ENCODE data around the gene PMF1.
A peak's percentile ranks its signal among the peaks of the same experiment; 100 is the strongest.

The PMF1 gene

DNA sequence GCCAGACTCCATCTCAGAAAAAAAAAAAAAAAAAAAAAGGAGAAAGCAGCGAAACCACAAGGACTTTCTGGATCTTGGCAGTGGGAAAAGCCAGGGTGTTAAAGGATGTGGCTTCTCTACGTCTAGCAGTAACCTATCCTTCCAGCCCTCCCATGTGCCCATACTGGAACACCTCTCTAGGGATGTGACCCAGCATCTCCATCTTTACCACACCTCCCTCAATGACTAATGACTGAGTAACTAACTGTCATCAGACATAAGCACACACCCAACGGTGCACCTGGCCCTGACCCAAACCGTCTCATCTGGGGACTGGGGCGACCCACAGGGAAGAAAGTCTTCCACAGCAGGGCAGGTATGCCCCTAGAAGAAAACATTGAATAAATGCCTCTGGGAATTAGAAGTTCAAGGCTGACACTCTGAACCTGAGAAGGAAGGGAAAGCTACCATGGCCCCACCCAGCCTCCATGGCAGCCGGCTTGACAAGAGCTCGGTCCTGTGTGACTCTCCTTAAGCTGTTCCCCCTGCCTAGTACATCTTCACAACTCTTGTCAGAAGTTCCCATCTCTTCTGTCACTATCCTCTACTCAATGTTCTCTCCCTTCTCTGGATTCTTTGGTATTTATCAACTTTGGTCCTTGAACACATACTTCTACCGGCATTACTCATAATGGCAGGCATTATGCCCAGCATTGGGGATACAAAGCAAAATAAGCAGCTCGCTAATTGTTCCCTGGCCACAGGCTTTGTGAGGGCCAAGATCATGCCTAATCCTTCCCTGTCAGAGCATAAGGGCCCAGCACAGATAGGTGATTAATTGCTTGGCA lies 49.9 kb downstream of the PMF1 start:
- no peaks in the 10 kb centered on the region for H3K27me3 ChIP-seq (ENCODE audit: control insufficient read depth, insufficient read depth, low read length, poor library complexity, severe bottlenecking)
- H3K9me3 ChIP-seq (ENCODE audit: control insufficient read depth, low read length), result no peaks in the 10 kb centered on the region
- 92 to 95% methylated on average over 9 of the region's 9 CpGs for WGBS, 2 experiments
- H3K4me1 ChIP-seq (ENCODE audit: control insufficient read depth, insufficient read depth, low read length), result no peaks in the 10 kb centered on the region
- no peak overlapping the region for H3K4me3 ChIP-seq (ENCODE audit: insufficient read depth, low read depth, low read length)
- no peak overlapping the region for H3K27ac ChIP-seq (ENCODE audit: insufficient read depth, low read depth, low read length, poor library complexity, severe bottlenecking)
- H3K36me3 ChIP-seq (ENCODE audit: control insufficient read depth, insufficient read depth, low read length), result peaks cover 71% of the 10 kb centered on the region

DNA sequence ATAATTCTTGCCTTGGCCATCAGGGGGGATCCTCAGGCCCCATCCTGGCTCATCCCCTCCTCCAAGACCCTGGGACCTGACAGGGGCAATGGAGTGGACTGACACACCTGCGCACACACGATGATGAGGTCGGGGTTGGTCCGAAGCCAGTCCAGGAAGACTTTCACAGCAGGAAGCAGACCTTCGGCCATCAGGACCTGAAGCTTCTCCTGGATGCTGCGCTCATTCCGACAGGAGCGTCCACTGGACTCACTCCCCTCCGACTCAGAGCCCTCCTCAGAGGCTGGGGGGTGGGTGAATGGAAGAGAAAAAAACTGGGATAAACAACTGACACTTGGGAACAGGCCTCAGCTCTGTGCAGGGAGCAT lies 50.5 kb downstream of the PMF1 start:
- WGBS, 2 experiments, result 95 to 98% methylated on average over 9 of the region's 9 CpGs
- H3K36me3 ChIP-seq (ENCODE audit: control insufficient read depth, insufficient read depth, low read length), result peaks cover 71% of the 10 kb centered on the region

DNA sequence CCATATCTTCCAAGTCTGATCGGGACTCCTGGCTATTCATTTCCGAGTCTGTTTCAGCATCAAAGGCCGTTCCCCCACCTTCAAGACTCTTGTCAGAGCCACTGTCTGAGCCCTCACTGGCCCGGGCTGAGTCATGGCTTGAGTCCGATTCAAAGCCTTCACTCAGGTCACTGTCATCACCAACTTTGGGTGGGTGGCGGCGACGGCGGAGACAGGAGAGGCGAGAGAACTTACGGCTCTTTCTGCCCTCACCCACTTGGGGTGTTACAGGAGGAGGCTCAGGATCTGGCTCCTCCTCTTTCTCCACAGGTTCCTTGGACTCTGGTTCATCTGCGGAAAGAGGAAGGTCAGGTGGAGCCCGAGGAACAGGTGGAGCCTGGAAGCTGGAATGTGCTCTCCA lies 53.2 kb downstream of the PMF1 start:
- Histone ChIP-seq H3K4me3 (ENCODE audit: insufficient read depth, low read depth, low read length) (no peak overlapping the region), H3K36me3 (ENCODE audit: control insufficient read depth, insufficient read depth, low read length) (peaks cover 56% of the 10 kb centered on the region), H3K27ac (ENCODE audit: insufficient read depth, low read depth, low read length, poor library complexity, severe bottlenecking) (no peak overlapping the region), H3K4me1 (ENCODE audit: control insufficient read depth, insufficient read depth, low read length) (no peaks in the 10 kb centered on the region), H3K27me3 (ENCODE audit: control insufficient read depth, insufficient read depth, low read length, poor library complexity, severe bottlenecking) (no peaks in the 10 kb centered on the region), H3K9me3 (ENCODE audit: control insufficient read depth, low read length) (no peaks in the 10 kb centered on the region)
- WGBS, 2 experiments, result 94 to 96% methylated on average over 13 of the region's 13 CpGs

More for the DNA sequence above, 50.5 kb downstream of the PMF1 start:
- Histone ChIP-seq H3K27ac (ENCODE audit: insufficient read depth, low read depth, low read length, poor library complexity, severe bottlenecking) (no peak overlapping the region), H3K9me3 (ENCODE audit: control insufficient read depth, low read length) (no peaks in the 10 kb centered on the region), H3K4me3 (ENCODE audit: insufficient read depth, low read depth, low read length) (no peak overlapping the region), H3K4me1 (ENCODE audit: control insufficient read depth, insufficient read depth, low read length) (no peaks in the 10 kb centered on the region), H3K27me3 (ENCODE audit: control insufficient read depth, insufficient read depth, low read length, poor library complexity, severe bottlenecking) (no peaks in the 10 kb centered on the region)

DNA sequence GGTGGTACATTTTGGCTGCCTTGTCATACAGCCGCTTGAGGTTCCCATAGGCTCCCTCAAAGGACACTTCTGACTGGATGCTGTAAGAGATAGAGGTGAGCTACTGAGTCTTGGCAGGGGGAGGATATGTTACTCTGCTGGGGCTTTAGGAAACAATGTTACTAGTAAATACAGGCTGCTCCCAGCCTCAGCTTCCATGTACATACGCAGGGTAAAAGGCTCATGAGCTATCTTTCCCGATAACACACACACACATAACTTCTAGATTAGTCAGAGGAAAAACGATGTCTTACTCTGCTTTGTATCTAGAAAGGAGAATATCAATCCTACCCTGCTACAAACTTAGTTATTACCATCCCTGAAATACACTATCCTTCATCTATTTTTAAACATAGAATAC lies 55.5 kb downstream of the PMF1 start:
- Histone ChIP-seq H3K9me3 (ENCODE audit: control insufficient read depth, low read length) (no peaks in the 10 kb centered on the region), H3K36me3 (ENCODE audit: control insufficient read depth, insufficient read depth, low read length) (peaks cover 59% of the 10 kb centered on the region), H3K27me3 (ENCODE audit: control insufficient read depth, insufficient read depth, low read length, poor library complexity, severe bottlenecking) (no peaks in the 10 kb centered on the region), H3K27ac (ENCODE audit: insufficient read depth, low read depth, low read length, poor library complexity, severe bottlenecking) (no peak overlapping the region), H3K4me3 (ENCODE audit: insufficient read depth, low read depth, low read length) (no peak overlapping the region), H3K4me1 (ENCODE audit: control insufficient read depth, insufficient read depth, low read length) (no peaks in the 10 kb centered on the region)
- 93 to 97% methylated on average over 4 of the region's 4 CpGs for WGBS, 2 experiments

DNA sequence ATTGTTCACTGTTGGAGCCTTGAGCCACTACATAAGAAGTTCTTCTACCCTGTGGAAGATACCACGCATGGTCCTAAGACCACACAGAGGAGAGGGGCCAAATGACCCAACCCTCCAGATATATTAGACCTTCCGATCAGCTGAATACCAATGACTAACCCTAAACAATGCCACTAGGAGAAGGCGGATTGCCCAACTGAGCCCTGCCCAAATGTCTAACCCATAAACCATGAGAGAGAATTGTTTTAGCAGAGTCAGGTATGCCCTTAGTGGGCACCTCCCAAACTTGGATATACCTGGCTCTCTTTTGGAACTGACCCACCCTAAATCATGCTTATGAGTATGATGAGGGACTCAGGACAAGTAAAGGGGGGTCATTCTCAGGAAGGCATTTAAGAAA lies 57.5 kb downstream of the PMF1 start:
- H3K27me3 ChIP-seq (ENCODE audit: control insufficient read depth, insufficient read depth, low read length, poor library complexity, severe bottlenecking), result no peaks in the 10 kb centered on the region
- H3K4me1 ChIP-seq (ENCODE audit: control insufficient read depth, insufficient read depth, low read length), result no peaks in the 10 kb centered on the region
- 97 to 98% methylated on average over 3 of the region's 3 CpGs for WGBS, 2 experiments
- H3K9me3 ChIP-seq (ENCODE audit: control insufficient read depth, low read length), result no peaks in the 10 kb centered on the region
- H3K4me3 ChIP-seq (ENCODE audit: insufficient read depth, low read depth, low read length), result no peak overlapping the region
- no peak overlapping the region for H3K27ac ChIP-seq (ENCODE audit: insufficient read depth, low read depth, low read length, poor library complexity, severe bottlenecking)
- H3K36me3 ChIP-seq (ENCODE audit: control insufficient read depth, insufficient read depth, low read length), result peaks cover 69% of the 10 kb centered on the region

DNA sequence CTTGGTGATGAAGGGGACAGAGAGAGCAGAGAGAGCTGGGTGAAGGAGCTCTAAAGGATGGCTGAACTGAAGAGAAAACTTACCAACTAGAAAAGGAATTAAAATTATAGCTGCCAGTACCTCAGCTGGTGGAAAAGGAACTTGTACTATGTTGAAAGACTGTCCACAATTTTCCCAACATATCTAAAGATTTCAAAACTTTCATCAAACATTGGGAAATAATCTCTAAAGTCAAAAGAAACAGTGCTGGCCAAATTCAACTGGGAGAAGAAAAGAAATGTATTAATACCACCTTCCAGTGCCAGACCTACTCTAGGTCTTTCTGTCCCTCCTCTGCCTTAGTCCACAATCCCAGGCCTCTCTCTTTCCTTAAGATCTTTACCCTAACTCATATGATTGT lies 63.7 kb downstream of the PMF1 start:
- no peak overlapping the region for H3K27ac ChIP-seq (ENCODE audit: insufficient read depth, low read depth, low read length, poor library complexity, severe bottlenecking)
- H3K36me3 ChIP-seq (ENCODE audit: control insufficient read depth, insufficient read depth, low read length), result peaks cover 67% of the 10 kb centered on the region
- peaks cover 3% of the 10 kb centered on the region for H3K4me1 ChIP-seq (ENCODE audit: control insufficient read depth, insufficient read depth, low read length)
- no peaks in the 10 kb centered on the region for H3K9me3 ChIP-seq (ENCODE audit: control insufficient read depth, low read length)
- no peak overlapping the region for H3K4me3 ChIP-seq (ENCODE audit: insufficient read depth, low read depth, low read length)
- H3K27me3 ChIP-seq (ENCODE audit: control insufficient read depth, insufficient read depth, low read length, poor library complexity, severe bottlenecking), result no peaks in the 10 kb centered on the region

DNA sequence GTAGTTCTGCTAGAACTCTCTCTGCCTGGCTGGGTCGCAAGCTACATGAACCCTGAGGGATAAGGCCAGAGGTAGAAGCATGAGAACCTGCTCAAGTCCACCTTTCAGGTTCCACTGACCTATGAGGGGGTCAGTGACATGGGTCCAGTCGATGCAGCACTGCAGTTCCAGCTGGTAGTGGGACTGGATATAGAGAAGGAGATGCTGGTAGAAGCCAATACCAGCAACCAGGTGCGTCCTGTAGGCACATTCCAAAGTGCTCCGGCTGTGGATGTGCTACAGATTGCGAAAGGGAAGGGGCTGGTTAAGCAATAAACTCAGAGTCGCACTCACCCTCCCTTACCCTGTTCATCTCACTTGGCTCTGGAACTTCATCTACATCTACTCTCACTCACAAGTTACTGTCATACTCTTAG lies 64.2 kb downstream of the PMF1 start:
- Histone ChIP-seq H3K27ac (ENCODE audit: insufficient read depth, low read depth, low read length, poor library complexity, severe bottlenecking) (no peak overlapping the region), H3K36me3 (ENCODE audit: control insufficient read depth, insufficient read depth, low read length) (peaks cover 63% of the 10 kb centered on the region), H3K4me1 (ENCODE audit: control insufficient read depth, insufficient read depth, low read length) (peaks cover 3% of the 10 kb centered on the region), H3K27me3 (ENCODE audit: control insufficient read depth, insufficient read depth, low read length, poor library complexity, severe bottlenecking) (no peaks in the 10 kb centered on the region), H3K9me3 (ENCODE audit: control insufficient read depth, low read length) (no peaks in the 10 kb centered on the region), H3K4me3 (ENCODE audit: insufficient read depth, low read depth, low read length) (no peak overlapping the region)
- WGBS, 2 experiments, result 95 to 96% methylated on average over 6 of the region's 6 CpGs

DNA sequence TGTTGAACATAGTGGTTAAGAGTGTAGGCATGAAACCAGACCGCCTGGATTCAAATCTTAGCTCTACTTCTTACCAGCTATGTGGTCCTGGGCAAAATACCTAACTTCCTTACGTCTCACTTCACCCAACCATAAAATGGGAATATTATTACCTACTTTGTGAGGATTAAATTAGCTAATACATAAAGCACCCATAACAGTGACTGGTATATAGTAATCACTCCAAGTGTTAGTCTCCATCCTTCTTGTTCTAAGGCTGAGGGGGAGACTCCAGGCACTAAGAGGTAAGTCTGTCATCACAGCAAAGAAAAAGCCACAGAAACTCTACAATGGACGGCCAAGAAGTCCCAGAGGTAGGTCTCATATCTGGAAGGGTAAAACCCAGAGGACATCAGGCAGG lies 67.0 kb downstream of the PMF1 start:
- Histone ChIP-seq H3K36me3 (ENCODE audit: control insufficient read depth, insufficient read depth, low read length) (peaks cover 39% of the 10 kb centered on the region), H3K27ac (ENCODE audit: insufficient read depth, low read depth, low read length, poor library complexity, severe bottlenecking) (no peak overlapping the region), H3K4me1 (ENCODE audit: control insufficient read depth, insufficient read depth, low read length) (peaks cover 10% of the 10 kb centered on the region), H3K4me3 (ENCODE audit: insufficient read depth, low read depth, low read length) (no peak overlapping the region), H3K27me3 (ENCODE audit: control insufficient read depth, insufficient read depth, low read length, poor library complexity, severe bottlenecking) (no peaks in the 10 kb centered on the region), H3K9me3 (ENCODE audit: control insufficient read depth, low read length) (no peaks in the 10 kb centered on the region)
- 90 to 99% methylated on average over 2 to 3 of the region's 3 CpGs for WGBS, 2 experiments

DNA sequence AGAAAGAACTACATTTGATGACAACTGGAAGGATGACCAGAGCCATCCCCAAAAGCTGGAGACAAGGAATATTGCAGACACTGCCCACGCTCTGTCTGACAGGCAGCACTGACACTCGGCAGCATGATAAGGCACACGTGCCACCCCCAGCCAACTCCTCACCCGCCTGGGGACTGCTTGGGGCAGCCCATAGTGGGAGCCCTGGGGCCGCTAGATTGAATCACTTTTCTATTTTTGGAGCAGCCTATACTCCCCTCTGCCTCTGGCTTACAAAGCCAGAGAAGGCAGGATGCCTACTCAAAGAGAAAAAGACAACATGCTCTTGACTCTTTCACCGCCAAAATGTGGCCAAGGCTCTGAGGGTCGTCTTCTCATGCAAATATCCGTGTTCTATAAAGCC lies 68.5 kb downstream of the PMF1 start:
- Histone ChIP-seq H3K4me3 (ENCODE audit: insufficient read depth, low read depth, low read length) (peak overlapping the region; percentile 71), H3K27me3 (ENCODE audit: control insufficient read depth, insufficient read depth, low read length, poor library complexity, severe bottlenecking) (no peaks in the 10 kb centered on the region), H3K36me3 (ENCODE audit: control insufficient read depth, insufficient read depth, low read length) (peaks cover 26% of the 10 kb centered on the region), H3K27ac (ENCODE audit: insufficient read depth, low read depth, low read length, poor library complexity, severe bottlenecking) (no peak overlapping the region), H3K9me3 (ENCODE audit: control insufficient read depth, low read length) (no peaks in the 10 kb centered on the region), H3K4me1 (ENCODE audit: control insufficient read depth, insufficient read depth, low read length) (peaks cover 10% of the 10 kb centered on the region)
- 70 to 71% methylated on average over 8 of the region's 8 CpGs for WGBS, 2 experiments

DNA sequence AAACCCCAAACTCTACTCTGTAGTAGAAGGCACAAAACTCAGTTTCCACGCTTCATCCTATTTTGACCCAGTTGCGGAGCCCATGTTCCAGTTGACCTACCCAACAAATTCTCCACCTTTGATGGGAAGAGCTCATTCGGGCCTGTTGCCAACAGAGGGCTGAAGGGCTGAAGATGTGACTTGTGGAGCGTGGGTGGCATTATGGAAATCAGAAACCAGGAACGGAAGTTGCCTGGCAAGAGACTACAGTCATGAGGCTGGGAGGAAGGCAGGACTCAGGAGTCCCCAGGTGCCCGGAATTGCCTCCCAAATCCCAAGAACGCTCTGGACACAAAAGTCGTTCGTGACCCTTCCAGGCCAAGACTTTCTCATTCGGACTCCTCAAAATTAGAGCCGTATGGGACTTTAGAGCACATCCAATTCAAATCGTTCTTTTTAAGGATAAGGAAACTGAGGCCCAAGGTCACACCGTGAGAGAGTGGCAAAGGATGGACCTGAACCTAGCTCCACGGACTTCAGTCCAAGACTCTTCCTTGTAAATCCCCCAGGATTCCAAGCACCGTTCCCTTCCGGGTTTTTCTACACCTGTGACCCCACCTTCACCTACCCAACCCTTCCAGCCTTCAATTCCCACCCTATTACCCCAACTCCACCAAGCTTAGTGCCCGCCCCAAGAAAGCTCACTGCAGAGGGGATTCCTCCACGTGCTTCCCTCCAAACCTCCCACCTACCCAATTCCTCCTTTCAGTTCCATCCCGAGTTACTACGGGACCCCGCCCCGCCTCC lies 69.1 kb downstream of the PMF1 start:
- Histone ChIP-seq H3K27me3 (ENCODE audit: control insufficient read depth, insufficient read depth, low read length, poor library complexity, severe bottlenecking) (no peaks in the 10 kb centered on the region), H3K27ac (ENCODE audit: insufficient read depth, low read depth, low read length, poor library complexity, severe bottlenecking) (no peak overlapping the region), H3K9me3 (ENCODE audit: control insufficient read depth, low read length) (no peaks in the 10 kb centered on the region), H3K36me3 (ENCODE audit: control insufficient read depth, insufficient read depth, low read length) (peaks cover 20% of the 10 kb centered on the region), H3K4me3 (ENCODE audit: insufficient read depth, low read depth, low read length) (peak overlapping the region; percentile 71), H3K4me1 (ENCODE audit: control insufficient read depth, insufficient read depth, low read length) (peaks cover 10% of the 10 kb centered on the region)
- WGBS, 2 experiments, result 13% methylated on average over 22 of the region's 22 CpGs
